Suppressor macrophage (primary cell): ENCODE data around the gene NPC1L1.

Experiments
- DNase-seq, 4 experiments: peaks; one replicate each; pipeline ENCODE4 v3.0.0-alpha.2; 2020 to 2022

Gene NPC1L1

GRCh38 chr7:44471850-44472249, 69.3 kb downstream of the NPC1L1 start:
- DNase-seq = peak in 2 of 4 experiments; percentile 20 to 23

- no peak for DNase-seq
These were observed 69.7 kb downstream of the NPC1L1 start for GRCh38 chr7:44471436-44471835.

- DNase-seq = no peak
These were observed 70.4 kb downstream of the NPC1L1 start for GRCh38 chr7:44470628-44471245.

- no peak for DNase-seq
These were observed 71.0 kb downstream of the NPC1L1 start for GRCh38 chr7:44470135-44470479.

- no peak for DNase-seq
These were observed 71.5 kb downstream of the NPC1L1 start for GRCh38 chr7:44469461-44470134.

- DNase-seq = no peak
These were observed 73.9 kb downstream of the NPC1L1 start for GRCh38 chr7:44467217-44467548.

- DNase-seq = peak in 3 of 4 experiments; percentile 36 to 37 (median 36)
These were observed 74.6 kb downstream of the NPC1L1 start for GRCh38 chr7:44466300-44467216.

GRCh38 chr7:44465490-44465889, 75.6 kb downstream of the NPC1L1 start:
- no peak for DNase-seq

- DNase-seq = no peak
These were observed 77.8 kb downstream of the NPC1L1 start for GRCh38 chr7:44463169-44463808.
